ENCODE measurements around the gene PRKN.

DNA sequence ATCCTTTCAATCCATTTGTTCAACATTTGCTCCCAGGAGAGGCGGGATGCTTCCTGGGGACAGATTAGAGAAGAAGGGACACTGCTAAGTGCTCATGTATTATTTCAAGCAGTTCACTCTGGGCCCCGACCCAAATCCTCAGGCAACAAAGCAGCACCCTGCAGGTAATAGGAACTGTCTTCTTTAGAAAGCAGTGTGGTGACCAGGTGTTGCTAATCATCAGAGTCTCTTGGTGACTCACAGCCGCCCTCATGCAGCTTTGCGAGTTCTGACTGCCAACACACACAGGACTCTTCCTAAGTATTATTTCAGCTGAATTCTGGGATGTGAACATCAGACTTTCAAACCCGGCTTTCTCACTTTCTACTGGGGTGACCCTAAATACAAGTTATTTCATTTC, 356.4 kb downstream of the PRKN start:
- TF ChIP-seq, protein P1, sequence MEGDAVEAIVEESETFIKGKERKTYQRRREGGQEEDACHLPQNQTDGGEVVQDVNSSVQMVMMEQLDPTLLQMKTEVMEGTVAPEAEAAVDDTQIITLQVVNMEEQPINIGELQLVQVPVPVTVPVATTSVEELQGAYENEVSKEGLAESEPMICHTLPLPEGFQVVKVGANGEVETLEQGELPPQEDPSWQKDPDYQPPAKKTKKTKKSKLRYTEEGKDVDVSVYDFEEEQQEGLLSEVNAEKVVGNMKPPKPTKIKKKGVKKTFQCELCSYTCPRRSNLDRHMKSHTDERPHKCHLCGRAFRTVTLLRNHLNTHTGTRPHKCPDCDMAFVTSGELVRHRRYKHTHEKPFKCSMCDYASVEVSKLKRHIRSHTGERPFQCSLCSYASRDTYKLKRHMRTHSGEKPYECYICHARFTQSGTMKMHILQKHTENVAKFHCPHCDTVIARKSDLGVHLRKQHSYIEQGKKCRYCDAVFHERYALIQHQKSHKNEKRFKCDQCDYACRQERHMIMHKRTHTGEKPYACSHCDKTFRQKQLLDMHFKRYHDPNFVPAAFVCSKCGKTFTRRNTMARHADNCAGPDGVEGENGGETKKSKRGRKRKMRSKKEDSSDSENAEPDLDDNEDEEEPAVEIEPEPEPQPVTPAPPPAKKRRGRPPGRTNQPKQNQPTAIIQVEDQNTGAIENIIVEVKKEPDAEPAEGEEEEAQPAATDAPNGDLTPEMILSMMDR (IDR thresholded peaks at IDR 0.05; ENCODE audit: low read depth, low read length) = no peak
- TF ChIP-seq MYC (IDR thresholded peaks at IDR 0.05; ENCODE audit: low read depth, low read length) = no peak
